OCI-LY3 (cell line): ENCODE data around the gene TNFRSF21.

ENCODE experiments used
- H2AFZ ChIP-seq: fragments of 200-600, 300-600 bp; shearing (Covaris generic); 2 replicates; pipeline ENCODE4 v1.6.0; 2014; ENCODE audit warnings: antibody characterized with exemption, low read depth, low read length
- H3K27ac ChIP-seq: fragments of 200-600, 300-600 bp; sonication (generic); 2 replicates; pipeline ENCODE4 v1.5.1; 2014; ENCODE audit warnings: mild to moderate bottlenecking, low read length, moderate library complexity, mixed read lengths
- H3K27me3 ChIP-seq: fragments of 200-600, 300-600 bp; sonication (generic); 2 replicates; pipeline ENCODE4 v1.6.1; 2014; ENCODE audit warnings: low read depth, low read length, mixed read lengths
- H3K36me3 ChIP-seq: fragments of 200-600, 300-600 bp; sonication (generic); replicated peaks from 2 replicates; pipeline ENCODE3; 2014; ENCODE audit warnings: low read depth, low read length, mixed read lengths
- H3K4me1 ChIP-seq: fragments of 300-600, 200-600 bp; sonication (generic); 2 replicates; pipeline ENCODE4 v1.6.1; 2014; ENCODE audit warnings: low read length, mixed read lengths
- H3K4me2 ChIP-seq: fragments of 200-600, 300-600 bp; sonication (generic); 2 replicates; pipeline ENCODE4 v1.6.1; 2014; ENCODE audit warnings: low read length, mixed read lengths
- H3K4me3 ChIP-seq: fragments of 300-600, 200-600 bp; sonication (generic); 2 replicates; pipeline ENCODE4 v1.5.1; 2014; ENCODE audit warnings: antibody characterized with exemption, mild to moderate bottlenecking, low read length, moderate library complexity
- H3K79me2 ChIP-seq: fragments of 300-600, 200-600 bp; shearing (Covaris generic); 2 replicates; pipeline ENCODE4 v1.6.1; 2014; ENCODE audit warnings: mild to moderate bottlenecking, low read length, mixed read lengths
- H3K9ac ChIP-seq: fragments of 300-600, 200-600 bp; shearing (Covaris generic); 2 replicates; pipeline ENCODE4 v1.6.0; 2014; ENCODE audit warnings: mild to moderate bottlenecking, low read length, moderate library complexity
- H3K9me3 ChIP-seq: fragments of 200-600, 300-600 bp; shearing (Covaris generic); 2 replicates; pipeline ENCODE4 v1.6.1; 2014; ENCODE audit warnings: low read length, mixed read lengths; ENCODE audit not compliant: insufficient read depth
- H4K20me1 ChIP-seq: fragments of 200-600, 300-600 bp; sonication (generic); 2 replicates; pipeline ENCODE4 v1.6.1; 2016; ENCODE audit warnings: low read length, mixed read lengths; ENCODE audit not compliant: insufficient read depth
- CTCF ChIP-seq: fragments of 200-600, 300-600 bp; sonication (generic); IDR thresholded peaks from 2 replicates; pipeline ENCODE4 v1.5.1; 2014; ENCODE audit warnings: antibody characterized with exemption, low read length, low read depth
- EZH2phosphoT487 ChIP-seq: fragments of 200-600 bp; shearing (Covaris generic); IDR thresholded peaks from 2 replicates; pipeline ENCODE4 v1.6.1; 2018; ENCODE audit warnings: antibody characterized with exemption, mixed run types, low read depth

The TNFRSF21 gene

GRCh38 chr6:47355496-47355895, 45.8 kb upstream of the TNFRSF21 start:
- H3K9ac ChIP-seq = no peak overlapping the region
- H3K27me3 ChIP-seq = no peaks in the 10 kb centered on the region
- no peaks in the 10 kb centered on the region for H3K36me3 ChIP-seq
- no peaks in the 10 kb centered on the region for H3K79me2 ChIP-seq
- H3K4me2 ChIP-seq = no peak overlapping the region
- peaks cover 71% of the 10 kb centered on the region for H3K4me1 ChIP-seq
- TF ChIP-seq EZH2phosphoT487 = no peak
- TF ChIP-seq CTCF = no peak
- no peaks in the 10 kb centered on the region for H4K20me1 ChIP-seq
- H3K9me3 ChIP-seq = no peaks in the 10 kb centered on the region
- H3K4me3 ChIP-seq = no peak overlapping the region
- no peak overlapping the region for H2AFZ ChIP-seq
- H3K27ac ChIP-seq = no peak overlapping the region

GRCh38 chr6:47353871-47354270, 44.2 kb upstream of the TNFRSF21 start:
- no peaks in the 10 kb centered on the region for H3K9me3 ChIP-seq
- H3K9ac ChIP-seq = no peak overlapping the region
- no peaks in the 10 kb centered on the region for H3K79me2 ChIP-seq
- H3K4me3 ChIP-seq = no peak overlapping the region
- H3K36me3 ChIP-seq = no peaks in the 10 kb centered on the region
- H4K20me1 ChIP-seq = no peaks in the 10 kb centered on the region
- H3K4me2 ChIP-seq = no peak overlapping the region
- no peak overlapping the region for H2AFZ ChIP-seq
- H3K4me1 ChIP-seq = peaks cover 55% of the 10 kb centered on the region
- H3K27me3 ChIP-seq = no peaks in the 10 kb centered on the region
- TF ChIP-seq EZH2phosphoT487 (no peak), CTCF (no peak)
- H3K27ac ChIP-seq = no peak overlapping the region

GRCh38 chr6:47352966-47353365, 43.3 kb upstream of the TNFRSF21 start:
- no peaks in the 10 kb centered on the region for H3K79me2 ChIP-seq
- TF ChIP-seq EZH2phosphoT487 = no peak
- no peak for TF ChIP-seq CTCF
- no peak overlapping the region for H3K9ac ChIP-seq
- H2AFZ ChIP-seq = no peak overlapping the region
- H3K4me3 ChIP-seq = no peak overlapping the region
- H4K20me1 ChIP-seq = no peaks in the 10 kb centered on the region
- H3K27me3 ChIP-seq = no peaks in the 10 kb centered on the region
- peaks cover 46% of the 10 kb centered on the region for H3K4me1 ChIP-seq
- no peaks in the 10 kb centered on the region for H3K9me3 ChIP-seq
- no peak overlapping the region for H3K27ac ChIP-seq
- H3K36me3 ChIP-seq = no peaks in the 10 kb centered on the region
- no peak overlapping the region for H3K4me2 ChIP-seq

DNA sequence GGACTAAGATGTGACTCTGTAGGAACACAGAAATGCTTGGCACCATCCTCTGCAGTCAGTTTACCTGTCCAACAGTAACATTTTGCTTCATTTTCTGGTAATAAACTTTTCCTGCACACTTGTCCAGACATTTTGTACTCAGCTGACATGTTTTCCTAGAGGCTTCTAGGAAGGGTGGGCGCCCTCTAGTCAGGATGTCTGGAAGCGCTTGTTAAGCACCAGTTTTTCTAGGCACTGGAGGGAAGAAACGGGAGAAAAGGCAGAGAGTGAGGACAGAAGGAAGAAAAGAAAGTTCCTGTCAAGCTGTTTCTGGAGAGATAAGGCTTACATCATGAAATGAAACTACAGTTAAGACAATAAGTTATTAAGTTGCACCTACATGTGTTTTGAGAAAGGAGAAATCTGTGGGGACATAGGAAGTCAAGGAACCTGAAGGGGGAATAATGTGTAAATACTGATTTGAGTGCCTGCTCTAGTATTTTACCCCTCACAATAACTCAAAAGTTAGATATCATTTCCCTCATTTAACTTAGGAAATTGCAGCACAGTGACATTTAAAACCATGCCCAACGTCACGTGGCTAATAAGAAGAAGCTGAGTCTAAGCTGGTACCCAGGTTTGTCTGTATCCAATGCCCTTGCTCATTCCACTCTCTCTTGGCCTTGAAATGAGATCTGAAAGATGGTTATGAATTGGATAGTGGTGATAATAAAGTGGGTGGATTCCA, 42.7 kb upstream of the TNFRSF21 start:
- no peak overlapping the region for H2AFZ ChIP-seq
- no peak overlapping the region for H3K27ac ChIP-seq

More for the DNA sequence above, 42.7 kb upstream of the TNFRSF21 start:
- Histone ChIP-seq H3K27me3 (no peaks in the 10 kb centered on the region), H3K4me1 (peaks cover 40% of the 10 kb centered on the region), H3K9me3 (no peaks in the 10 kb centered on the region), H3K4me2 (no peak overlapping the region), H3K79me2 (no peaks in the 10 kb centered on the region), H3K9ac (no peak overlapping the region), H4K20me1 (no peaks in the 10 kb centered on the region), H3K36me3 (no peaks in the 10 kb centered on the region), H3K4me3 (no peak overlapping the region)
- TF ChIP-seq EZH2phosphoT487 = no peak
- peak; percentile 33; the same call in 1 of the 2 replicates for TF ChIP-seq CTCF
